Measurements from ENCODE around the gene KPNA6. TPM values are rescaled to one million over a fixed set of nuclear protein-coding genes. Genes with fewer than 3 reads are reported as not detected.

KPNA6 gene
- polyA plus RNA-seq, 1 of the 3 experiments (the other 2 are of a cell fraction) = 13.1 TPM

- WGBS (ENCODE audit: low lambda C conversion rate) = 30% methylated on average over 27 of the region's 28 CpGs
- ChIA-PET POLR2A (interaction anchor here (0.8 to 2.4 kb wide), 14 partner anchors 8 to 106 kb away, joined by 3 to 16 read pairs (median 4); partner anchors contain the start of genes KHDRBS1, KPNA6 and TXLNA), CTCF (interaction anchor here (0.6 to 2.3 kb wide), 9 partner anchors 9 to 311 kb away, joined by 3 to 16 read pairs (median 3); partner anchors contain the start of gene KPNA6)
- peaks cover 22% of the 10 kb centered on the region for H3F3A ChIP-seq (replicated peaks; ENCODE audit: insufficient read depth)
- DNase-seq = no peak
- H3K4me2 ChIP-seq = peak overlapping the region; percentile 85
- TF ChIP-seq USF1 (IDR thresholded peaks at IDR 0.05; ENCODE audit: borderline replicate concordance, low read depth) = no peak
- peak; percentile 46 for TF ChIP-seq CTCF (IDR thresholded peaks at IDR 0.05)
- no peak; the same call in 1 of the 2 replicates for TF ChIP-seq MAX (IDR thresholded peaks at IDR 0.05; ENCODE audit: low read depth)
- TF ChIP-seq MEF2A (IDR thresholded peaks at IDR 0.05; ENCODE audit: borderline replicate concordance, low read depth) = no peak
- peak overlapping the region; percentile 84 to 93; a peak in 3 of 4 replicates for H3K27ac ChIP-seq (ENCODE audit: low read depth in 2 of 2, low read length in 1 of 2)
- H3K36me3 ChIP-seq (replicated peaks in 1 of 2; ENCODE audit: control insufficient read depth in 1 of 2, insufficient read depth in 2 of 2, low read length in 1 of 2) = peaks cover 19 to 25% of the 10 kb centered on the region in 2 experiments
- peak overlapping the region; percentile 65 to 71 for H3K4me3 ChIP-seq (ENCODE audit: low read depth in 2 of 2, low read length in 1 of 2)
- H3K9ac ChIP-seq = peak overlapping the region; percentile 83; the same call in 1 of the 2 replicates
- H4K20me1 ChIP-seq (ENCODE audit: insufficient read depth) = 0 out of 2 replicates have a peak, but pooled peaks cover 4% of the 10 kb centered on the region
- no peaks in the 10 kb centered on the region for H3K9me2 ChIP-seq
- peaks cover 13 to 21% of the 10 kb centered on the region in 2 experiments for H3K4me1 ChIP-seq (ENCODE audit: control insufficient read depth in 1 of 2, insufficient read depth in 2 of 2, low read depth in 1 of 2, low read length in 1 of 2)
- no peaks in the 10 kb centered on the region for H3K9me3 ChIP-seq
- H3K79me2 ChIP-seq (ENCODE audit: insufficient read depth) = peaks cover 32% of the 10 kb centered on the region
- no peak overlapping the region for H2AFZ ChIP-seq (ENCODE audit: low read depth)
- H3K27me3 ChIP-seq (ENCODE audit: insufficient read depth) = no peaks in the 10 kb centered on the region
Observed at GRCh38 chr1:32073299-32074229, 34.3 kb upstream of the KPNA6 start.

- CTCF ChIA-PET = interaction anchor here (1.0 to 2.3 kb wide), 3 partner anchors 12 to 33 kb away, joined by 3 to 16 read pairs (median 5); partner anchors contain the start of gene KPNA6
- no peaks in the 10 kb centered on the region for H3K9me3 ChIP-seq
- no peak for TF ChIP-seq ZBTB33 (IDR thresholded peaks at IDR 0.05; ENCODE audit: borderline replicate concordance, low read depth)
- TF ChIP-seq MEF2A (IDR thresholded peaks at IDR 0.05; ENCODE audit: borderline replicate concordance, low read depth) = no peak
- TF ChIP-seq GATA2 (CRISPR knock-in tag; IDR thresholded peaks at IDR 0.05) = no peak
- TF ChIP-seq GABPA (IDR thresholded peaks at IDR 0.05; ENCODE audit: low read depth) = no peak
- no peak for TF ChIP-seq FOXM1 (IDR thresholded peaks at IDR 0.05; ENCODE audit: low read depth)
- no peak for TF ChIP-seq YY1 (IDR thresholded peaks at IDR 0.05; ENCODE audit: low read depth)
- no peak for TF ChIP-seq FOXJ3 (CRISPR knock-in tag; IDR thresholded peaks at IDR 0.05)
- TF ChIP-seq NFIC (IDR thresholded peaks at IDR 0.05; ENCODE audit: borderline replicate concordance) = no peak
- TF ChIP-seq CTCF (IDR thresholded peaks at IDR 0.05) = no peak
- no peak for TF ChIP-seq MAX (IDR thresholded peaks at IDR 0.05; ENCODE audit: low read depth)
- TF ChIP-seq SMC3 (IDR thresholded peaks at IDR 0.05; ENCODE audit: low read depth, low read length) = no peak
- no peak for TF ChIP-seq TEAD4 (IDR thresholded peaks at IDR 0.05; ENCODE audit: borderline replicate concordance, insufficient read depth)
- no peak for TF ChIP-seq JUND (IDR thresholded peaks at IDR 0.05)
- TF ChIP-seq RXRA (IDR thresholded peaks at IDR 0.05; ENCODE audit: borderline replicate concordance, low read depth) = no peak
- no peak for TF ChIP-seq SIN3A (IDR thresholded peaks at IDR 0.05; ENCODE audit: borderline replicate concordance, low read depth, low read length)
- no peak for TF ChIP-seq FOSL2 (IDR thresholded peaks at IDR 0.05; ENCODE audit: borderline replicate concordance, low read depth)
Observed at GRCh38 chr1:32074841-32075240, 33.0 kb upstream of the KPNA6 start.

More at GRCh38 chr1:32074841-32075240, 33.0 kb upstream of the KPNA6 start:
- no peak for DNase-seq
- no peaks in the 10 kb centered on the region for H3K27me3 ChIP-seq (ENCODE audit: insufficient read depth)
- no peak overlapping the region for H3K4me3 ChIP-seq (ENCODE audit: low read depth in 2 of 2, low read length in 1 of 2)
- peaks cover 22% of the 10 kb centered on the region for H3F3A ChIP-seq (replicated peaks; ENCODE audit: insufficient read depth)
- H3K27ac ChIP-seq (ENCODE audit: low read depth in 2 of 2, low read length in 1 of 2) = no peak overlapping the region
- peaks cover 13 to 17% of the 10 kb centered on the region in 2 experiments for H3K4me1 ChIP-seq (ENCODE audit: control insufficient read depth in 1 of 2, insufficient read depth in 2 of 2, low read depth in 1 of 2, low read length in 1 of 2)
- no peak overlapping the region for H3K9ac ChIP-seq
- POLR2A ChIA-PET = no interaction called here
- peaks cover 19 to 32% of the 10 kb centered on the region in 2 experiments for H3K36me3 ChIP-seq (replicated peaks in 1 of 2; ENCODE audit: control insufficient read depth in 1 of 2, insufficient read depth in 2 of 2, low read length in 1 of 2)
- 90% methylated on average over 6 of the region's 9 CpGs for WGBS (ENCODE audit: low lambda C conversion rate)
- H4K20me1 ChIP-seq (ENCODE audit: insufficient read depth) = 0 out of 2 replicates have a peak, but pooled peaks cover 4% of the 10 kb centered on the region
- peaks cover 32% of the 10 kb centered on the region for H3K79me2 ChIP-seq (ENCODE audit: insufficient read depth)
- H3K9me2 ChIP-seq = no peaks in the 10 kb centered on the region
- H2AFZ ChIP-seq (ENCODE audit: low read depth) = no peak overlapping the region
- peak overlapping the region; percentile 85; the same call in 1 of the 2 replicates for H3K4me2 ChIP-seq
